Renal pelvis (tissue), 12 donors: Measurements from ENCODE around the gene ZNF423. TPM values are rescaled to one million over a fixed set of nuclear protein-coding genes. Genes with fewer than 3 reads are reported as not detected.
"Not testable (repeated sequence)": the region's sequence is repeated elsewhere in the genome, so short reads cannot be mapped to it uniquely, and the experiment has no call there.

Experiments used
- DNase-seq: peaks from one replicate; pipeline ENCODE4 v3.0.0-alpha.2; 2013
- long read RNA-seq, 16 experiments: transcript quantifications; one replicate each; lab custom pipeline, GENCODE V29; 2026
- polyA plus RNA-seq, 3 donors: library from polyadenylated mRNA; unstranded; fragments of 120-200 nt; gene quantifications; one replicate each; pipeline ENCODE4 v1.2.1, GENCODE V29; 2013; ENCODE audit not compliant: insufficient read length in 3 of 3

The ZNF423 gene
- polyA plus RNA-seq = 10 to 100 TPM; 24.2 to 30.5 (median 28.5) TPM
- long read RNA-seq, donor 1, full-length matches to known transcripts = 2 of 13 reads
- long read RNA-seq, donor 1, partial matches to known transcripts = 11 of 13 reads
- long read RNA-seq, donor 1, other reads (novel, unspliced or antisense) = 0 of 13 reads
- long read RNA-seq, donor 2, full-length matches to known transcripts = 1 of 21 reads
- long read RNA-seq, donor 2, partial matches to known transcripts = 20 of 21 reads
- long read RNA-seq, donor 2, other reads (novel, unspliced or antisense) = 0 of 21 reads
- long read RNA-seq, donor 3, partial matches to known transcripts = 13 of 13 reads
- long read RNA-seq, donor 3, other reads (novel, unspliced or antisense) = 0 of 13 reads
- long read RNA-seq, donor 4, partial matches to known transcripts = 14 of 14 reads
- long read RNA-seq, donor 4, other reads (novel, unspliced or antisense) = 0 of 14 reads
- long read RNA-seq, donor 5, partial matches to known transcripts = 9 of 9 reads
- long read RNA-seq, donor 5, other reads (novel, unspliced or antisense) = 0 of 9 reads
- long read RNA-seq, donor 6, full-length matches to known transcripts = 1 of 29 reads
- long read RNA-seq, donor 6, partial matches to known transcripts = 28 of 29 reads
- long read RNA-seq, donor 6, other reads (novel, unspliced or antisense) = 0 of 29 reads
- long read RNA-seq, donor 7, partial matches to known transcripts = 41 of 41 reads
- long read RNA-seq, donor 7, other reads (novel, unspliced or antisense) = 0 of 41 reads
- long read RNA-seq, donor 8, full-length matches to known transcripts = 1 of 12 reads
- long read RNA-seq, donor 8, partial matches to known transcripts = 11 of 12 reads
- long read RNA-seq, donor 8, other reads (novel, unspliced or antisense) = 0 of 12 reads
- long read RNA-seq, donor 9, full-length matches to known transcripts = 2 of 11 reads
- long read RNA-seq, donor 9, partial matches to known transcripts = 9 of 11 reads
- long read RNA-seq, donor 9, other reads (novel, unspliced or antisense) = 0 of 11 reads
- long read RNA-seq, donor 10, full-length matches to known transcripts = 2 of 12 reads
- long read RNA-seq, donor 10, partial matches to known transcripts = 10 of 12 reads
- long read RNA-seq, donor 10, other reads (novel, unspliced or antisense) = 0 of 12 reads
- long read RNA-seq, donor 11, full-length matches to known transcripts = 2 of 16 reads
- long read RNA-seq, donor 11, partial matches to known transcripts = 14 of 16 reads
- long read RNA-seq, donor 11, other reads (novel, unspliced or antisense) = 0 of 16 reads
- long read RNA-seq, donor 12, full-length matches to known transcripts = 3 of 24 reads
- long read RNA-seq, donor 12, partial matches to known transcripts = 21 of 24 reads
- long read RNA-seq, donor 12, other reads (novel, unspliced or antisense) = 0 of 24 reads
- long read RNA-seq, donor 13, partial matches to known transcripts = 16 of 16 reads
- long read RNA-seq, donor 13, other reads (novel, unspliced or antisense) = 0 of 16 reads
- long read RNA-seq, donor 14 = 0 reads
- long read RNA-seq, donor 15 = 0 reads
- long read RNA-seq, donor 16, full-length matches to known transcripts = 1 of 26 reads
- long read RNA-seq, donor 16, partial matches to known transcripts = 25 of 26 reads
- long read RNA-seq, donor 16, other reads (novel, unspliced or antisense) = 0 of 26 reads

DNA sequence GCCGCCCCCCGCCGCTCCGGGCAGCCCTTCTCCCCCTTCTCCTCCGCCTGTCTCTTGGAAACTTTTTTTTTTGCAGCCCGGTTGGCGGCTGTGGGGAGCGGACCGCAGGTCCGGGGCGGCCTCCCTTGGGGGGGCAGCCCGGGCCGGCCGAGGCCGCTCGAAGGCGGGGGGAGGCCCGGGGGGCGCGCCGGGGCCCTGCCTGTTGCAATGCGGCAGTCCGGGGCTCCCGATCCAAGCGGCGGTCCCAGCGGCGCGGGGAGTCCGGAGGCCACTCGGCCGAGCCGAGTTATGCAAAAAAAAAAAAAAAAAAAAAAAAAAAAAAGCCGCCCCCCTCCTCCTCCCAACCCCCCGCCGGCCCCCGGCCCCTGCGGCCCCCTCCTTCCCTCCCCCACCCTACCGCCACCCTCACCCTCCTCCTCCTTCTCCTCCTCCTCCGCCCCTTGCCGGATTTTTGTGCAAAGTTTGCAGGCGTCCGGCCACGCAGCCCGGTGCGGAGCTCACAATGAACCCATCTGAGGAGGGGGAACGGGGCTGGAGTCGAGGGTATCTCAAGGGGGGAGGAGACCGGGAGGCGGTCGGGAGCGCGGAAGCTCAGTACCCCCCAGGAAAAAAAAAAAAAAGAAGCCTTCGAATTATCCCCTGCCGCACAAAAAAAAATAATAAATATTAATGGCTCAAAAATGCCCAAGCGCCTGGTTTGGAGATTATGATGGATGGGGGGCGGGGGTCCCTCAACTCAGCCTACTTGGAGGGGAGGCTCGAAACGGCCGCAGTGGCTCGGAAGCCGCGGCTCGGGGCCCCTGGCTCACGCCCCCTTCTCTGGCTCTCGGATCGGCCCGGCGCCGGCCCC lies at the start of gene ZNF423:
Gene ZNF423, minus strand, starts transcription at position 291 of the 850 bp plus-strand sequence. CDS start 338 bp downstream, outside the sequence.
- no peak for DNase-seq

GRCh38 chr16:49904348-49905062 lies 48.6 kb upstream of the ZNF423 start:
- DNase-seq = no peak

- DNase-seq = no peak
These were observed 47.0 kb upstream of the ZNF423 start for GRCh38 chr16:49902908-49903307.

DNA sequence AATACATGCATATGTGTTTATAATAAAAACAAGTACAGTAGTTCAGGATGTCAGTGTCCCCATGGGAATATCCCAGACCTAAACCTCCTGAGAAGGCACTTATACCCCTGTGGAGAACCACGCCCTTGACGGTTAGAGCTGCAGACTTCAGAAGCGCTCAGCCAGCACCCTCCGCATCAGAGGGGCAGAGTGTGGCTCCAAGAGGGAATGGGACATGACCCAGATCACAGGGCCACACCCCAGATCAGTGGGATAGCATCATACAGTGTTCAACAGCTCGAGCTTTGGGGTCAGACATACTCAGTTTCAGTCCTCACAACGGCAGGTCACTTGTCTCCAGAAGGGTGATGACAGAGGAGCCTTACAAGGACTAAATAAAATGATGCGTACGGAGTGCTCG lies 45.8 kb upstream of the ZNF423 start:
- DNase-seq = no peak

GRCh38 chr16:49900875-49901274 lies 45.0 kb upstream of the ZNF423 start:
- DNase-seq = no peak

DNA sequence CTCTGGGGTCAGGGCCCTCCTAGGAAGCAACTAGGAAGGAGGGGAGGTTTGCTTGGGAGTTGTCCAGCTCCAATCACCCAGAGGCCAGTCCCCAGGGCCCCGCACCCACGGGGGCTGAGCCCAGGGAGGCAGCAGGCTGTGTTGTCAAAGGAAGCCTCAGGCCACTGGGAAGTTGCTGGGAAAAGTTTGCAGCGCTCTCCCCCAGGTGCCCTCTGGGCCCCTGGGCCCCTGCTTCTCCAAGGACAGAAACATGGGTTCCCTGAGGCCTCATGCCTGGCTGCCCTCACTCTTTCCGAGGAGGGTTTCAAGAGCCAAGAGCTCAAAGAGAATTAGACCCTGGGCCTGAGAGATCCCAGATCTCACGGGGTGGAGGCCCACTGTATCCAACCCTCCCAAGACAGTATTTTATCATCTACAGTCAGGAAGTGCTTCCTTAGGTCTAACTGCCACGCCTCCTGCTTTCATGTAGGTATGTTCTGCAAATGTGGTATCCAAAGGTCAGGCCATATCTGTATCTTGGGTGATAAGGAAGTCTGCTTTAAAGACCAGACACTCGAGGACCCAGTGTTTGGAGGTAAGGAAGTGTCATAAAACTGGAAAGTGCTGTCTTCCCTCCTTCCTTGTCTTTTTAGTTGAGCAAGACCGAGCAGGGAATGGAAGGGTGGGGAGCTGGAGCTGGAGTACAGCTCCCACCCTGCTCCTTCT lies 44.2 kb upstream of the ZNF423 start:
- DNase-seq = no peak

GRCh38 chr16:49896447-49896964 lies 40.6 kb upstream of the ZNF423 start:
- DNase-seq = no peak

DNA sequence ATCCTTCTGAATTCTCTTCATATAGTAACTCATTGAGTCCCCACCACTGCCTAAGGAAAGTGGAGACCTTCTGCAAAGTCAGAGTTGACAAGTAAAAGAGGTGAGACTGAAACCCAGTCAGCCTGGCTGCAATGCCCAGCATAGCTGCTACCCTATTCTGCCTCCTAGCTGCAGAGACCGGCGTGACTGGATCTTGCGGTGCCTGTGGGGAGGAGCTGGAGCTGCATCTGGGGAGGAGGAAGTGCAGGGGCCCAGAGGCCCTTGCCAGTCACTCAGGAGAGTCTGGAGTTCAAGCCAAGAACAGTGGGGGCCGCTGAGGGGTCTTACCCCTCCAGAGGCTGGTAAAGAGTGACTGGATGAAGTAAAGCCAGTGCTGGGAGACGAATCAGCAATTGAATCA lies 35.0 kb upstream of the ZNF423 start:
- DNase-seq = no peak

DNA sequence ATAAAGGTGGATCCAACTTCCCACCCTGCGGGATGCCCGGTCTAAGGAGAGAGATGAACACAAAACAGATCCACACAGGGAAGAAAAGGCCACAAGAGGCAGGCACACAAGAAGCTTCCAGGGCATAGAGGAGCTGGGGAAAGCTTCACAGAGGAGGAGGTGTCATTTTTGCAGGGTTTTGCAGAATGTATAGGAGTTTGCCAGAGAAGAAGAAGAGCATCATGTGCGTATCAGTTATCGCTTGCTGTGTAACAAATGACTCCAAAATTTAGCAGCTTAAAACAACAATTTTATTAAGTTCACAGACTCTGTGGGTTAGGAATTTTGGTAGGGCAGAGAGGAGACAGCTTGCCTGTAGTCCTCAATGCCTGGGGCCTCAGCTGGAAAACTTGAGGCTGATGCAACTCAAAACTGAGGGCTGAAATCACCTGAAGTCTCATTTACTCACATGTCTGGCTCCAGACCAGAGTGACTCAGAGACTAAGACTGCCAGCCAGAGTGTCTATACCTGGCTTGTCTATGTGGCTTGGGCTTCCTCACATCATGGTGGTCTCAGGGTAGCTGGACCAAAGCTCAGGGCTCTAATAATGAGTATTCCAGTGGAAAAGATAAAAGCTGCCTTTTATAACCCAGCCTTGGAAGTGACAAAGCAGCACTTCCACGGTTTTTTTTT lies 33.9 kb upstream of the ZNF423 start:
- DNase-seq = no peak

GRCh38 chr16:49886554-49887094 lies 30.7 kb upstream of the ZNF423 start:
- no peak for DNase-seq

GRCh38 chr16:49884033-49885015 lies 28.4 kb upstream of the ZNF423 start:
- no peak for DNase-seq

DNA sequence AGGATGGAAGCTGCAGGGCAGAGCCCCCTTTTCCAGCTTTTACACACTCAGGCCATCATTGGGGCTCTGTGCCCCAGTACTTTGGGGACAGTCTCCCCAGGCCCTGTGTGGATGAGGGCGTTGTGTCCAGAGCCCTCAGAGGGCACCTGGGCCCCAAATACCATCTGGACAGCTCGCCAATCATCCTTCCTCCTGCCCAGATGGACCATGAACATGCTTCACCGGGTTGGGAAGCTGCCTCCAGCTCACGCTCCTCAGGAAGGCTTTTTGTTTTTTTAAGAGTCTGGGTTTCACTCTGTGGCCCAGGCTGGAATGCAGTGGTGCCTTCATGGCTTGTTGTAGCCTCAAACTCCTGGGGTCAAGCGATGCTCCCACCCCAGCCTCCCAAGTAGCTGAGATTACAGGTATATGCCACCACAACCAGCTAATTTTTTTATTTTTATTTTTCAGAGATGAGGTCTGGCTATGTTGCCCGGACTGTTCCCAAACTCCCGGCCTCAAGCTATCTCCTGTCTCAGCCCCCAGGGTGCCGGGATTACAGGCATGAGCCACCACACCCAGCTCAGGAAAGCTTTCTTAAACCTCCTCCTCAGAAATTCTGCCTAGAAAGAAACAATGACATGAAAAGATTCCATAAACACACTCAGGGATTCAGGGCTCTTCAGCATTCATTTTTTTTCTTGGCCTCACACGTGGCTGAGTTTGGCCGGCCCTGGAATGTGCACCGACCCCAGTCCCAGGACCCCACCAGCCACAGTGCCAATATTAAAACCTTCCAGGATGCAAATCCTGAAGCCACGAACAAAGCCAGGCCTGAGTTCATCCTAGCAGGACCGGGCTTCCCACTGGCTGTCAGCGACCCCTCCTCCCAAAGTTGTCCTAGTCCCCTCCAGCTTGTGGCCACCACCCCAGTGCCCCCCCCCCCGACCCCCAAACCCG lies 27.4 kb upstream of the ZNF423 start:
- DNase-seq = no peak

DNA sequence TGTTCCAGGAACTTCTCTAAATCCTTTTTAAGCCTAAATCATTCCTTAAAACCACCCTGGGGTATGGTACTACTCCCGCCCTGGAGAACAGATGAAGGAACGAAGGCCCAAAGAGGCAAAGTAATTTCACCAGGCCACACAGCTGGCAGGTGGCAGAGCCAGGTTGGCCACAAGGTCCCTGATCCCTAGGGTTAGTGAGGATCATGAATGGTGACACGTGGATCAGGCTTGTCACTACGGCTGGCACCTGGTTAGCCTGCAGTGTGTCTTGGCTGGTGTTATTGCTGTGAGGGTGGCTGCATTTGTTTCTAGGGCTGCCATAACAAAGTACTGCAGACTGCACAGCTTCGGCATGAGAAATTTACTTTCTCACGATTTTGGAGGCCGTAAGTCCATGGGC lies 26.0 kb upstream of the ZNF423 start:
- no peak for DNase-seq

- not testable (repeated sequence) for DNase-seq
These were observed 22.6 kb upstream of the ZNF423 start for GRCh38 chr16:49878540-49878939.

- DNase-seq = peak; percentile 75
These were observed 20.8 kb upstream of the ZNF423 start for GRCh38 chr16:49876716-49877129.
